MM.1S (cell line): Measurements from ENCODE around the gene KAT6B.

Source experiments
- DNase-seq: peaks from one replicate; pipeline ENCODE4 v3.0.0-alpha.2; 2015
- H2AFZ ChIP-seq: fragments of 300-600 bp; sonication (generic); 2 replicates; pipeline ENCODE4 v1.6.0; 2016; ENCODE audit warnings: antibody characterized with exemption, low read length
- H3F3A ChIP-seq: fragments of 300-600 bp; sonication (generic); 2 replicates; pipeline ENCODE4 v1.6.1; 2016; ENCODE audit warnings: mild to moderate bottlenecking, antibody characterized with exemption, low read length, moderate library complexity, mixed read lengths; ENCODE audit not compliant: insufficient read depth
- H3K27ac ChIP-seq: fragments of 300-600 bp; sonication (generic); 2 replicates; pipeline ENCODE4 v1.5.1; 2016; ENCODE audit warnings: mild to moderate bottlenecking, low read length
- H3K27me3 ChIP-seq: fragments of 300-600 bp; sonication (generic); replicated peaks from 2 replicates; pipeline ENCODE4 v1.6.0; 2016; ENCODE audit warnings: low read length; ENCODE audit not compliant: insufficient read depth
- H3K36me3 ChIP-seq: fragments of 300-600 bp; sonication (generic); replicated peaks from 2 replicates; pipeline ENCODE4 v1.6.1; 2016; ENCODE audit warnings: mild to moderate bottlenecking, low read length, mixed read lengths; ENCODE audit not compliant: insufficient read depth
- H3K4me1 ChIP-seq: fragments of 300-600 bp; sonication (generic); 2 replicates; pipeline ENCODE4 v1.6.1; 2016; ENCODE audit warnings: low read length, mixed read lengths
- H3K4me2 ChIP-seq: fragments of 300-600 bp; sonication (generic); 2 replicates; pipeline ENCODE4 v1.6.0; 2016; ENCODE audit warnings: low read depth, low read length
- H3K4me3 ChIP-seq: fragments of 300-600 bp; sonication (generic); 2 replicates; pipeline ENCODE4 v1.5.1; 2016; ENCODE audit warnings: low read length, mixed read lengths
- H3K79me2 ChIP-seq: fragments of 300-600 bp; sonication (generic); 2 replicates; pipeline ENCODE4 v1.6.1; 2016; ENCODE audit warnings: mixed run types, low read length, mixed read lengths
- H3K9ac ChIP-seq: fragments of 300-600 bp; sonication (generic); 2 replicates; pipeline ENCODE4 v1.6.1; 2016; ENCODE audit warnings: low read length, mixed read lengths
- H3K9me2 ChIP-seq: fragments of 300-600 bp; sonication (generic); replicated peaks from 2 replicates; pipeline ENCODE4 v1.6.1; 2016; ENCODE audit warnings: mild to moderate bottlenecking, low read length, mixed read lengths; ENCODE audit not compliant: insufficient read depth
- H3K9me3 ChIP-seq: fragments of 300-600 bp; sonication (generic); replicated peaks from 2 replicates; pipeline ENCODE4 v1.6.1; 2016; ENCODE audit warnings: mild to moderate bottlenecking, low read length, mixed read lengths; ENCODE audit not compliant: insufficient read depth
- H4K20me1 ChIP-seq: fragments of 300-600 bp; sonication (generic); 2 replicates; pipeline ENCODE4 v1.6.1; 2016; ENCODE audit warnings: mild to moderate bottlenecking, low read length, moderate library complexity, mixed read lengths; ENCODE audit not compliant: insufficient read depth
- EZH2 ChIP-seq: fragments of 300-600 bp; sonication (generic); optimal IDR thresholded peaks from 2 replicates; pipeline ENCODE3; 2017; ENCODE audit warnings: low read depth, mild to moderate bottlenecking, antibody characterized with exemption, low read length, mixed read lengths
- EZH2phosphoT487 ChIP-seq: fragments of 300-600 bp; sonication (generic); IDR thresholded peaks from 2 replicates; pipeline ENCODE4 v1.6.1; 2018; ENCODE audit warnings: antibody characterized with exemption, low read length
- TF ChIP-seq, protein P1 (sequence below): fragments of 300-600 bp; sonication (generic); IDR thresholded peaks from 2 replicates; pipeline ENCODE4 v1.5.1; 2016; ENCODE audit warnings: antibody characterized with exemption, low read length, mixed read lengths

KAT6B gene

DNA sequence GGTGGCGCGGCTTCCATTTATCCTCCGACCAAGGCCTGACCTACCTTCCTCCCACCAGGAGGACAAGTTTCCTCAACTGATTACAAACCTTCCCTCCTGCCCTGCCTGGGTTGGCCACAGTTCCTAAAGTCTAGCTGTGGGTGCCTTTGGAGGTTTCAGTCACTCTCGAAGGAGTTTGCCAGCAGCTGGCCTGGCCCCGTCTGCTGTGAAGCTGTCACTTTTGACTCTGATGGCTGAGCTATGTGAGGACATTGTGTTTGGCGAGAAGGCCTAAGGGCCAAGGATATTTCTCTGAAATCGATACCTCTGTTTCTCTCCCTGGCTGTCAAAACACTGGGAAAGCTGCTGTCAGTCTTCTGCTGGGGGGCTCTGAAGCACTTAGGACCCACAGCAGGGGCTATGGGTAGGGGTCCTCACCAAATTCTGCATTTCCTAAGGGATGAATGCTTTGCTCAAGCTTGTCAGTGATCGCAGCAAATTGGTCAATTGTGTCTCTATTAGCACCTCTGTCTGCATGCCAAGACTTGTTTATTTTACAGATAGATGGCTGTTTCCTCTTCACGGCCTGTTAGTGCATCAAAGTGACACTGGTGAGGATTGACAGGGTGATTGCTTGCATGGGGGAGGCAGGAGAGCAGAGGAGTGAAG is 253.2 kb downstream of the KAT6B start:
- no peak for TF ChIP-seq EZH2
- TF ChIP-seq EZH2phosphoT487: no peak
- TF ChIP-seq, protein P1, sequence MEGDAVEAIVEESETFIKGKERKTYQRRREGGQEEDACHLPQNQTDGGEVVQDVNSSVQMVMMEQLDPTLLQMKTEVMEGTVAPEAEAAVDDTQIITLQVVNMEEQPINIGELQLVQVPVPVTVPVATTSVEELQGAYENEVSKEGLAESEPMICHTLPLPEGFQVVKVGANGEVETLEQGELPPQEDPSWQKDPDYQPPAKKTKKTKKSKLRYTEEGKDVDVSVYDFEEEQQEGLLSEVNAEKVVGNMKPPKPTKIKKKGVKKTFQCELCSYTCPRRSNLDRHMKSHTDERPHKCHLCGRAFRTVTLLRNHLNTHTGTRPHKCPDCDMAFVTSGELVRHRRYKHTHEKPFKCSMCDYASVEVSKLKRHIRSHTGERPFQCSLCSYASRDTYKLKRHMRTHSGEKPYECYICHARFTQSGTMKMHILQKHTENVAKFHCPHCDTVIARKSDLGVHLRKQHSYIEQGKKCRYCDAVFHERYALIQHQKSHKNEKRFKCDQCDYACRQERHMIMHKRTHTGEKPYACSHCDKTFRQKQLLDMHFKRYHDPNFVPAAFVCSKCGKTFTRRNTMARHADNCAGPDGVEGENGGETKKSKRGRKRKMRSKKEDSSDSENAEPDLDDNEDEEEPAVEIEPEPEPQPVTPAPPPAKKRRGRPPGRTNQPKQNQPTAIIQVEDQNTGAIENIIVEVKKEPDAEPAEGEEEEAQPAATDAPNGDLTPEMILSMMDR: no peak
- Histone ChIP-seq H3K27ac (no peak overlapping the region), H3K36me3 (no peaks in the 10 kb centered on the region), H3K4me3 (no peak overlapping the region), H3K9me2 (no peaks in the 10 kb centered on the region), H2AFZ (no peak overlapping the region), H3K4me2 (no peak overlapping the region), H3K9ac (no peak overlapping the region), H3K4me1 (no peaks in the 10 kb centered on the region), H3K27me3 (no peaks in the 10 kb centered on the region), H3F3A (no peaks in the 10 kb centered on the region), H4K20me1 (no peaks in the 10 kb centered on the region), H3K9me3 (no peaks in the 10 kb centered on the region), H3K79me2 (no peaks in the 10 kb centered on the region)
- no peak for DNase-seq

DNA sequence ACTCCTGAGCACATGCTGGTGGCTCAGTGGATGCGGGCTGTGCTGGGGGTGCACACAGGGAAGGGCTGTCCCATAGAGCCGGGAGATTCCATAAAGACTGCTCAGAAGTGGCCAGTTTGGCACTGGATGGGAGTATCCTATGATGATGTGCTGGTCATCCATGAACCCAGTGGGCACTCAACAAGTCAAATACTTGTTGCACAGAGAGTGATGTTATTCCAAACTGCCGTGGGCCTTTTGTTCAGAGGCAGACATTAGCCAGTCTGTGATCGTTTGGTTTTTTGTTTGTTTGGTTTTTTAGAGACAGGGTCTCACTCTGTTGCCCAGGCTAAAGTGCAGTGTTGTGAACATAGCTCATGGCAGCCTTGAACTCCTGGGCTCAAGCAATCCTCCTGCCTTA is 254.2 kb downstream of the KAT6B start:
- Histone ChIP-seq H4K20me1 (no peaks in the 10 kb centered on the region), H3K27ac (no peak overlapping the region), H3K79me2 (no peaks in the 10 kb centered on the region), H3K36me3 (no peaks in the 10 kb centered on the region), H3K27me3 (no peaks in the 10 kb centered on the region), H3F3A (no peaks in the 10 kb centered on the region), H3K9me3 (no peaks in the 10 kb centered on the region), H3K9me2 (no peaks in the 10 kb centered on the region), H3K4me3 (no peak overlapping the region), H3K4me2 (no peak overlapping the region), H2AFZ (no peak overlapping the region), H3K4me1 (no peaks in the 10 kb centered on the region), H3K9ac (no peak overlapping the region)
- DNase-seq: no peak
- TF ChIP-seq, protein P1: no peak
- TF ChIP-seq EZH2 (no peak), EZH2phosphoT487 (no peak)

DNA sequence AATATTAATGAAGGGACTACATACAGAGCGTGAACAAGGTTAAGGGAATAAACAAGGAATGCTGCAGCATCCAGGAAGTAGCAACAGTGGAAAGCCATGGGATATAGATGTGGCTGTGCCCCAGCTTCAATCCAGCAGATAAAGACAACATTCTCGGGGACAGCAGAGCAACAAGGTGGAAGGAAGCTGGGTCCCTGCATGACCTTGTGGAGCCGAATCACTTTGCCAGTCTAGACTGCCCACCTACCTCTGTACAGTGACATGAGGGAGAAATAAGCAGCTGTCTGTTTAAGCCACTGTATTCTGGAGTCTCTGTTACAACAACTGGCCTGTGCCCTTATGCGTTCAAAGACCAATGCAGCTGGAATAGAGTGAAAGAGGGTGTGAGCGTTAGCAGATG is 255.0 kb downstream of the KAT6B start:
- Histone ChIP-seq H3F3A (no peaks in the 10 kb centered on the region), H3K4me2 (no peak overlapping the region), H2AFZ (no peak overlapping the region), H3K9me3 (no peaks in the 10 kb centered on the region), H4K20me1 (no peaks in the 10 kb centered on the region), H3K36me3 (no peaks in the 10 kb centered on the region), H3K4me3 (no peak overlapping the region), H3K27ac (no peak overlapping the region), H3K27me3 (no peaks in the 10 kb centered on the region), H3K4me1 (no peaks in the 10 kb centered on the region), H3K9me2 (no peaks in the 10 kb centered on the region), H3K79me2 (no peaks in the 10 kb centered on the region), H3K9ac (no peak overlapping the region)
- TF ChIP-seq, protein P1: no peak
- TF ChIP-seq EZH2phosphoT487: no peak
- DNase-seq: no peak
